Measurements from ENCODE around the gene PA2G4.
"Not testable (repeated sequence)": the region's sequence is repeated elsewhere in the genome, so short reads cannot be mapped to it uniquely, and the experiment has no call there.

Gene PA2G4

GRCh38 chr12:56102683-56103065 is 1.7 kb upstream of the PA2G4 start:
- Histone ChIP-seq H3K27ac (ENCODE audit: low read depth, low read length) (no peak overlapping the region), H3K27me3 (ENCODE audit: control insufficient read depth in 1 of 2, insufficient read depth in 2 of 2, low read length in 2 of 2) (no peaks in the 10 kb centered on the region), H3K4me3 (ENCODE audit: low read depth in 1 of 2, low read length in 2 of 2) (no peak overlapping the region), H3K9me3 (ENCODE audit: low read length) (no peaks in the 10 kb centered on the region), H3K9ac (ENCODE audit: low read length) (no peak overlapping the region), H3K4me1 (ENCODE audit: insufficient read depth, low read length) (peaks cover 14% of the 10 kb centered on the region), H3K36me3 (ENCODE audit: insufficient read depth, low read length) (peaks cover 16% of the 10 kb centered on the region)

DNA sequence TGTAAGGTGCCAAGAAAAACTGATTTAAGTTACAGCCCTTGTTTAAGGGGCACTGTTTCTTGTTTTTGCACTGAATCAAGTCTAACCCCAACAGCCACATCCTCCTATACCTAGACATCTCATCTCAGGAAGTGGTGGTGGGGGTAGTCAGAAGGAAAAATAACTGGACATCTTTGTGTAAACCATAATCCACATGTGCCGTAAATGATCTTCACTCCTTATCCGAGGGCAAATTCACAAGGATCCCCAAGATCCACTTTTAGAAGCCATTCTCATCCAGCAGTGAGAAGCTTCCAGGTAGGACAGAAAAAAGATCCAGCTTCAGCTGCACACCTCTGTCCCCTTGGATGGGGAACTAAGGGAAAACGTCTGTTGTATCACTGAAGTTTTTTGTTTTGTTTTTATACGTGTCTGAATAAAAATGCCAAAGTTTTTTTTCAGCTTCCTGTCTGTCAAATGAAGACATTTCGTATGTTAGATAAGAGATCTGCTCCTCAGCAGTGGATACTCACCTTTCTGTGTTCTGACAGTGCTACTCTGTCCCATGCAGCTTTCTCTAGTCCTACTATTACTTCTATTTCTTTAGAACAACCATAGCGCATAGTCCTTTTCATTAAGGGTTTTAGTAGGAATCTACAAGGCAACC is 1.2 kb upstream of the PA2G4 start:
- Histone ChIP-seq H3K27ac (ENCODE audit: low read depth, low read length) (peak overlapping the region; percentile 90), H3K9me3 (ENCODE audit: low read length) (no peaks in the 10 kb centered on the region), H3K4me1 (ENCODE audit: insufficient read depth, low read length) (peaks cover 14% of the 10 kb centered on the region), H3K9ac (ENCODE audit: low read length) (peak overlapping the region; percentile 72), H3K4me3 (ENCODE audit: low read depth in 1 of 2, low read length in 2 of 2) (peak overlapping the region in 1 of 2 donors; percentile 87), H3K27me3 (ENCODE audit: control insufficient read depth in 1 of 2, insufficient read depth in 2 of 2, low read length in 2 of 2) (no peaks in the 10 kb centered on the region), H3K36me3 (ENCODE audit: insufficient read depth, low read length) (peaks cover 21% of the 10 kb centered on the region)

GRCh38 chr12:56103823-56104108 is 593 bp upstream of the PA2G4 start:
- Histone ChIP-seq H3K9ac (ENCODE audit: low read length) (peak overlapping the region; percentile 72), H3K27me3 (ENCODE audit: control insufficient read depth in 1 of 2, insufficient read depth in 2 of 2, low read length in 2 of 2) (no peaks in the 10 kb centered on the region), H3K36me3 (ENCODE audit: insufficient read depth, low read length) (peaks cover 27% of the 10 kb centered on the region), H3K27ac (ENCODE audit: low read depth, low read length) (peak overlapping the region; percentile 90), H3K4me1 (ENCODE audit: insufficient read depth, low read length) (peaks cover 14% of the 10 kb centered on the region), H3K4me3 (ENCODE audit: low read depth in 1 of 2, low read length in 2 of 2) (peak overlapping the region; percentile 87 to 92), H3K9me3 (ENCODE audit: low read length) (no peaks in the 10 kb centered on the region)

DNA sequence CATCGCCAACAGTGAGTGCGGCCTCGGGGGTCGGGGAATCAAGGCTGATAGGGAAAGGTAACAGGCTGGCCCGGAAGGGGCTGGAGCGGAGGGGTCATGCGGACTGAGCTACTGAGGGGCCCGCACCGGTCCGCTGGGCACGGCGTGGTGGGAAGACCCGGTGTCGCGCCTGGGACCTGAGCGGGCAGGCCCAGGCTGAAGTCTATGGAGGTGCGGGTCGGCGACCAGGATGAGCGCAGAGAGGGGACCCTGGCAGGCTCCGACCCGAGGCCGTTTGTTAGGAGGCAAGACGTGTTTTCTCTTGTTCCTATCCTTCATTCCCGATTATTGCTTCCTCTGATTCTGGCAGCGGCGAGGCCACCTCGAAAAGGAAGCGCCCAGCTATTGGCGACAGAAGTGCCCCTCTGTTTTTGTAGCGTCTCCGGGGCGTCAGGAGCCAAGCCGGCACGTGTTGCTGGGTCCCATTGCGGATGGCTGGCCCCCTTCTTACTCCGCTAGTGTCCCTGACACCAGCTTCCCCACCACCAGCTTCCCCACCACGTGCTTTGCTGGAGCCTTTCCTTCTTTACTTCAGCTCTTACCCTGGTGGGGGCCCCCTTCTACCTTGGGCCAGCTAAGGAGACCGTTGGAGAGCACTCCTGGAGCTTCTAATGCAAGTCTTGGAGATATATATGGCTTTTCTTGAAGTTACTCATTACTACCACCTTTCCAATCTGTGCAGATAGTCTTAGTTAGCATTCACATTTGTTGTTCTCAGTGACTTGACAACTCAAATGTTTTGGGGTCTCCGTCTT is 653 bp downstream of the PA2G4 start:
- Histone ChIP-seq H3K27me3 (ENCODE audit: control insufficient read depth in 1 of 2, insufficient read depth in 2 of 2, low read length in 2 of 2) (no peaks in the 10 kb centered on the region), H3K9ac (ENCODE audit: low read length) (peak overlapping the region; percentile 75), H3K36me3 (ENCODE audit: insufficient read depth, low read length) (peaks cover 36% of the 10 kb centered on the region), H3K4me1 (ENCODE audit: insufficient read depth, low read length) (peaks cover 14% of the 10 kb centered on the region), H3K9me3 (ENCODE audit: low read length) (no peaks in the 10 kb centered on the region), H3K27ac (ENCODE audit: low read depth, low read length) (peak overlapping the region; percentile 90), H3K4me3 (ENCODE audit: low read depth in 1 of 2, low read length in 2 of 2) (peak overlapping the region; percentile 87 to 92)

GRCh38 chr12:56105609-56105902 is 1.2 kb downstream of the PA2G4 start:
- peaks cover 14% of the 10 kb centered on the region for H3K4me1 ChIP-seq (ENCODE audit: insufficient read depth, low read length)
- H3K27ac ChIP-seq (ENCODE audit: low read depth, low read length), result no peak overlapping the region
- H3K36me3 ChIP-seq (ENCODE audit: insufficient read depth, low read length), result peaks cover 41% of the 10 kb centered on the region
- H3K9me3 ChIP-seq (ENCODE audit: low read length), result no peaks in the 10 kb centered on the region
- peak overlapping the region in 1 of 2 donors; percentile 87 for H3K4me3 ChIP-seq (ENCODE audit: low read depth in 1 of 2, low read length in 2 of 2)
- H3K27me3 ChIP-seq (ENCODE audit: control insufficient read depth in 1 of 2, insufficient read depth in 2 of 2, low read length in 2 of 2), result no peaks in the 10 kb centered on the region
- peak overlapping the region; percentile 75 for H3K9ac ChIP-seq (ENCODE audit: low read length)

DNA sequence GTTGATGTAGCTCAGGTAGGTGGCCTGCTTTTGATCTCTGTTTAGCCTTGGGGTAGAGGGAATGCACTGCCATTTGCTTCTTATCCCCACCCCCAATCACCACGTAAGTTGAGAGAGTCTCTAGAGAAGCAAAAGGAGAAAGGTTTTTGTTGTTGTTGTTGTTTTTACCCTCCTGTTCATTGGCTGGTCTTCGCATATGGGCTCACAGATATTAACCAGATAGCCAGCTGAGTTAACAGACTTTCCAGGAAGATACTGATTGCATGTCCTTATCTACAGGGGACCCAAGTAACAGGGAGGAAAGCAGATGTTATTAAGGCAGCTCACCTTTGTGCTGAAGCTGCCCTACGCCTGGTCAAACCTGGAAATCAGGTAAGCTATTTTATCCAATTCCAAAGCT is 2.9 kb downstream of the PA2G4 start:
- Histone ChIP-seq H3K4me1 (ENCODE audit: insufficient read depth, low read length) (peaks cover 14% of the 10 kb centered on the region), H3K27me3 (ENCODE audit: control insufficient read depth in 1 of 2, insufficient read depth in 2 of 2, low read length in 2 of 2) (no peaks in the 10 kb centered on the region), H3K9ac (ENCODE audit: low read length) (no peak overlapping the region), H3K9me3 (ENCODE audit: low read length) (no peaks in the 10 kb centered on the region), H3K27ac (ENCODE audit: low read depth, low read length) (no peak overlapping the region), H3K4me3 (ENCODE audit: low read depth in 1 of 2, low read length in 2 of 2) (no peak overlapping the region), H3K36me3 (ENCODE audit: insufficient read depth, low read length) (peaks cover 56% of the 10 kb centered on the region)

GRCh38 chr12:56110571-56110970 is 6.2 kb downstream of the PA2G4 start:
- Histone ChIP-seq H3K9ac (ENCODE audit: low read length) (no peak overlapping the region), H3K36me3 (ENCODE audit: insufficient read depth, low read length) (peaks cover 73% of the 10 kb centered on the region), H3K4me1 (ENCODE audit: insufficient read depth, low read length) (peaks cover 8% of the 10 kb centered on the region), H3K9me3 (ENCODE audit: low read length) (no peaks in the 10 kb centered on the region), H3K27me3 (ENCODE audit: control insufficient read depth in 1 of 2, insufficient read depth in 2 of 2, low read length in 2 of 2) (no peaks in the 10 kb centered on the region), H3K4me3 (ENCODE audit: low read depth in 1 of 2, low read length in 2 of 2) (no peak overlapping the region), H3K27ac (ENCODE audit: low read depth, low read length) (no peak overlapping the region)

DNA sequence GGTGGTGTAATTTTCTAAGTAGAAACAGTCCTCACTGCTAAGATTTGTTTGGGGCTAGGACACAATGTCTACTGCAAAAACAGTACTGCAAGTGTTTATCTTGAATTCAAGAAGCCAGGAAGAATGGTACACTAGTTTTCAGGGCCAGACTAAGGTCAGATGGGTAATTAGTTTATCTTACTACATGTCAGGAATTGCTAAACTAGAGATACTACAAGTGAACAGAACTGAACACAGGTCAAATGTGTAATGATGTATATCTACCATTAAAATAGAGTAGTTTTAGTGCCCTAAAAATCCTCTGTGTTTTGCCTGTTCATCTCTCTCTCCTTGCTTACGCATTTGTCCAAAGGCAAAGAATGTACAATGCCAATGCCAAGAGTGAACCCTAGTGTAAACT is 9.7 kb downstream of the PA2G4 start:
- Histone ChIP-seq H3K27me3 (ENCODE audit: control insufficient read depth in 1 of 2, insufficient read depth in 2 of 2, low read length in 2 of 2) (no peaks in the 10 kb centered on the region), H3K27ac (ENCODE audit: low read depth, low read length) (no peak overlapping the region)

DNA sequence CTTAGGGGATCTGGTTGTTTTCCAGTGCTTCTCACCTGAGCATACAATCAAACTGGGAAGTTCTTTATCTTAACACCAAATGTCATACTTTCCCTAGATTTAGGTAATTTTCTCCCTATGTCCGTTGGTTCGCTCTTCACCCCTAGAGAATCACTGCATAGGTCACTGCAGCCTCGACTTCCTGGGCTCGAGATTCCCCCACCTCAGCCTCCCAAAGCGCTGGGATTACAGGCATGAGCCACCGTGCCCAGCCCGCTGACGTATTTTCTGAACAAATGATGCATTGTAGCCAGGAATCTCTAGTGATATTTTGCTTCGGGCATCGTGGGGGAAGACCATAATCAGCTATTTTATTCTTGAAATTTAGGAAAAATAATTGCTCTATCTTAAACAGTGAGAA is 11.0 kb downstream of the PA2G4 start:
- Histone ChIP-seq H3K27ac (ENCODE audit: low read depth, low read length) (peak overlapping the region; percentile 61), H3K9ac (ENCODE audit: low read length) (peak overlapping the region; percentile 99), H3K27me3 (ENCODE audit: control insufficient read depth in 1 of 2, insufficient read depth in 2 of 2, low read length in 2 of 2) (no peaks in the 10 kb centered on the region), H3K36me3 (ENCODE audit: insufficient read depth, low read length) (peaks cover 47% of the 10 kb centered on the region), H3K9me3 (ENCODE audit: low read length) (no peaks in the 10 kb centered on the region), H3K4me3 (ENCODE audit: low read depth in 1 of 2, low read length in 2 of 2) (no peak overlapping the region), H3K4me1 (ENCODE audit: insufficient read depth, low read length) (peaks cover 19% of the 10 kb centered on the region)

More for the DNA sequence above, 9.7 kb downstream of the PA2G4 start:
- Histone ChIP-seq H3K36me3 (ENCODE audit: insufficient read depth, low read length) (peaks cover 53% of the 10 kb centered on the region), H3K9me3 (ENCODE audit: low read length) (no peaks in the 10 kb centered on the region), H3K4me1 (ENCODE audit: insufficient read depth, low read length) (peaks cover 7% of the 10 kb centered on the region), H3K4me3 (ENCODE audit: low read depth in 1 of 2, low read length in 2 of 2) (no peak overlapping the region), H3K9ac (ENCODE audit: low read length) (no peak overlapping the region)

DNA sequence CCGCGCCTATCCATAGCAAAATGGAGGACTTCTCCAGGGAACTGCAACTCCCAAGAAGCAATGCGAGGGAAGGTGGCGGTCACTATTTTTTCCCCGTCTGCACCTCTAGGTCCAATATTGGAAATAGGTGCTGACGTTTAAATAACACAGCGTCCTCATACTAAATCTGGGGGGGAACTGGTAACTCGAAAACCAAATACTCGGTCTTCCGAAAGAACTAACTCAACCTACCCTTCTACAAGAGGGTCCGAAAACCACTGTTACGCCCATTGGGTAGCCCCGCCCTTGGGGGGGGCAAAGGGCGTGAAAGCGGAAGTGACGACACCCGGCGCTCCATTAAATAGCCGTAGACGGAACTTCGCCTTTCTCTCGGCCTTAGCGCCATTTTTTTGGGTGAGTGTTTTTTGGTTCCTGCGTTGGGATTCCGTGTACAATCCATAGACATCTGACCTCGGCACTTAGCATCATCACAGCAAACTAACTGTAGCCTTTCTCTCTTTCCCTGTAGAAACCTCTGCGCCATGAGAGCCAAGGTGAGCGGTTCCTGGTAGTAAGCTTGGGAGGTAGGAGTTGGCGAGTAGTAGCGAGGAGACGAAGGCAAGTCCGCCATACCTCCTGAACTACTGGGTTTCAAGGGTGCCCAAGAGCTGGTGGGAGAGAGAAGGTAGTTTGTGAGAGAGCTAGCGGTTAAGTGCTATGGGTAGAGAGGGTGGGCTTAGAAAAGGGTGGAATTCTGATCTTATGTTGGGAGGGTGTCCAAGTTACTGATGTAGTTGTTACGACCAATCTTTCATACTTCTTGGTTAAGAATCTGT is 12.1 kb downstream of the PA2G4 start, which contains the start of gene RPL41:
RPL41 (plus strand) TSS at position 367 of the 815 bp plus-strand sequence.
- peaks cover 20% of the 10 kb centered on the region for H3K4me1 ChIP-seq (ENCODE audit: insufficient read depth, low read length)
- peaks cover 48% of the 10 kb centered on the region for H3K36me3 ChIP-seq (ENCODE audit: insufficient read depth, low read length)
- peak within 1 kb of the TSS; percentile 99 for H3K9ac ChIP-seq (ENCODE audit: low read length)
- no peaks in the 10 kb centered on the region for H3K27me3 ChIP-seq (ENCODE audit: control insufficient read depth in 1 of 2, insufficient read depth in 2 of 2, low read length in 2 of 2)
- peak within 1 kb of the TSS; percentile 94 for H3K27ac ChIP-seq (ENCODE audit: low read depth, low read length)
- no peaks in the 10 kb centered on the region for H3K9me3 ChIP-seq (ENCODE audit: low read length)
- H3K4me3 ChIP-seq (ENCODE audit: low read depth in 1 of 2, low read length in 2 of 2), result peak within 1 kb of the TSS; percentile 43 to 96

GRCh38 chr12:56117082-56117706 is 12.8 kb downstream of the PA2G4 start:
- not testable (repeated sequence) for H3K27me3 ChIP-seq (ENCODE audit: control insufficient read depth in 1 of 2, insufficient read depth in 2 of 2, low read length in 2 of 2); H3K9me3 ChIP-seq (ENCODE audit: low read length)
- H3K4me3 ChIP-seq (ENCODE audit: low read depth in 1 of 2, low read length in 2 of 2), result peak overlapping the region; percentile 43 to 96
- peaks cover 20% of the 10 kb centered on the region for H3K4me1 ChIP-seq (ENCODE audit: insufficient read depth, low read length)
- peak overlapping the region; percentile 99 for H3K9ac ChIP-seq (ENCODE audit: low read length)
- H3K27ac ChIP-seq (ENCODE audit: low read depth, low read length), result peak overlapping the region; percentile 94
- peaks cover 49% of the 10 kb centered on the region for H3K36me3 ChIP-seq (ENCODE audit: insufficient read depth, low read length)
